SKM-1 (cell line): Measurements from ENCODE around the gene NR5A1.

Experiments used
- DNase-seq: peaks from one replicate; lab custom pipeline; 2025; ENCODE audit not compliant: unreplicated experiment; lab: John Stamatoyannopoulos, UW

NR5A1 gene

DNA sequence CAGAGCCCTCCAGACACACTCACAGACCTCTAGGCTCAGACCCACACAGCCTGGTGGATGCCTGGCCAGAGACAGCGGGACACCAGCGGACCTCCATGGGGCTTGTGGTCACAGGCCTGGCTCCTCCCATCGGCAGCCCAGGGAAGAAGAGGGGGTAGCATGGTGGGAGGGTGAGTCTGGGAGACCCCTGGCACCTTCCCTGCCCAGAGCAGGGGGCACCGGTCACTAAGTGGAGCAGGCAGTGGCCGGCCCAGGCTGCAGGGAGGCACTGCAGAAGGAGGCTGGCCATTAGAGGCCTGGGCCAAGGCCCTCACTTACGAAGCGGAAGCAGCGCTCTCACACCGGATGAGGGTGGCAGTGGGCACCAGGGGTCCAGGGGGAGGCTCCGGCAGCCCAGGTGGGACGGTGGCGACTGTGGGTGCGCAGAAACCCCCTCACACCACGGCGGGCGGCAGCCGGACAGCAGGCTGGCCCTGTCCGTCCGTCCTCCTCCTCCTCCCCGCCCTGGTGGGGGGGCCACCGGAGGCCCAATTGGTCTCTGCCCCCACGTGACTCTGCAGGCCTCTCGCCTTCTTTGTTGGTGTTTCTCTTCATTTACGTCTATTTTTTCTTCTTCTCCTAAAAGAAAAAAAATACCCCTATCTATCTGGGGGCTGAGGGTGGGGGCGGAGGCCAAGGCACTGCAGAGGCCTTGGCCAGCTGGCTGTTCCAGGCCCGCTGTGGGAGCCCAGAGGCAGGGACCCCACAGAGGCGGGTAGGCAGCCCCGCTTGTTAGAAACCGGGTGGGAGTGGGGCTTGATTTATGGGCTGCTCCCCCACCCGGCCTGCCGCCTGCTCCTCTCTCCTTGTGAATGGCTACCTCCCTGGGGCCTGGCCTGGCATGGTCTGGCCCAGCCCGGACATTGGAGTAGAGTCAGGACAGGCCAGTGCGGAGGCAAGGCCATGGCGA lies at the start of gene NR5A1:
Gene NR5A1 (minus strand): TSS at position 469 of the 949 bp plus-strand sequence. CDS start 4,004 bp downstream, outside the sequence.
- DNase-seq: no peak

DNA sequence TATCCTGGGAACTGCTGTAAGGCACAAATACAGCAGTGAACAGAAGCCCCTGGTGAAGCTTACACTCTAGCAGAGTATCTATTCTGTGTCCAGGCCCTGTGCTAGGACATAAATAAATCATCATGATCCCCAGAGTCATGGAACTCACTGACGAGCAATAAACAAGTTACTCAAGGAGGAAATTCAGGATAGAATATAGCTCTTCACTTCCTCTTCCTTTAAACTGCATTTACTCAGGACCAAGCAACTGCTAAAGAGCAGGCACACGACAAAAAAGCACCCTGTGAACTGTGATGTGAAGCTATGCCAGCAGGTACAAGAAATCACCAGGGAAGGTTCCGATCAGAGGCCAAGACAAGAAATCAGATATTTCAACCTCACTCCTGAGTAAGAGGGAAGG lies 47.8 kb upstream of the NR5A1 start:
- DNase-seq: no peak

DNA sequence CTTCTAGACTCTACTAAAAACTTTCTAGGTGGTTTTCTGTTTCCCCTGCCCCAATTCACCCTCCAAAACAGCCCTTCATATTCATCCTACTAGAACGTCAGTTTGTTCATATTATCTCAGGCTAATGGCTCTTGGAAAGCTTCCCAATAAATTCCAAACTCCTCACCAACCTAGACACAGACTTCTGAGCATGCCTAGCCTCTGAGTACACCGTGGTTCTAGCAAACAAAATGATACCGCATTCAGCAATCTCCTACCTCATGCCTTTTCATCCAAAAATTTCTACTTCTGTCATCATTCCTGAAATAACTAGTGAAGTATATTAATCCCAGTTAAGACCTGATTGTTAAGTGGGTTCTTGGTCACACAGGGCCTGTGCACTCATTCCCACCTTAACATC lies 46.5 kb upstream of the NR5A1 start:
- no peak for DNase-seq

DNA sequence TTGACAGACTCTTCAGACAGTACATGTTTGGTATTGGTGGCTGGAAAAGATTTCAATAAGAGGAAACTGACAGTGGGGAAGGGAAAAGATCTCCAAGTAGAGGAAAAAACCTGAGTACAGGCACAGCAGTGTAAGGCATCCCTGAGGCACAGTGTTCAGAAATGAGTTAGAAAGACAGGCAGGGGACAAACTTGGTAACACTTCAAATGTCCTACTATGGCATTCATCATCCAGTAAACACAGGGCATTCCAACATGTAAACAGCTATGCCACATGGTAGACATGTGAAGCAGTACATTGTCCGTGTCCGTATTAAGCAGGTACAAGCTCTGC lies 45.0 kb upstream of the NR5A1 start:
- no peak for DNase-seq

DNA sequence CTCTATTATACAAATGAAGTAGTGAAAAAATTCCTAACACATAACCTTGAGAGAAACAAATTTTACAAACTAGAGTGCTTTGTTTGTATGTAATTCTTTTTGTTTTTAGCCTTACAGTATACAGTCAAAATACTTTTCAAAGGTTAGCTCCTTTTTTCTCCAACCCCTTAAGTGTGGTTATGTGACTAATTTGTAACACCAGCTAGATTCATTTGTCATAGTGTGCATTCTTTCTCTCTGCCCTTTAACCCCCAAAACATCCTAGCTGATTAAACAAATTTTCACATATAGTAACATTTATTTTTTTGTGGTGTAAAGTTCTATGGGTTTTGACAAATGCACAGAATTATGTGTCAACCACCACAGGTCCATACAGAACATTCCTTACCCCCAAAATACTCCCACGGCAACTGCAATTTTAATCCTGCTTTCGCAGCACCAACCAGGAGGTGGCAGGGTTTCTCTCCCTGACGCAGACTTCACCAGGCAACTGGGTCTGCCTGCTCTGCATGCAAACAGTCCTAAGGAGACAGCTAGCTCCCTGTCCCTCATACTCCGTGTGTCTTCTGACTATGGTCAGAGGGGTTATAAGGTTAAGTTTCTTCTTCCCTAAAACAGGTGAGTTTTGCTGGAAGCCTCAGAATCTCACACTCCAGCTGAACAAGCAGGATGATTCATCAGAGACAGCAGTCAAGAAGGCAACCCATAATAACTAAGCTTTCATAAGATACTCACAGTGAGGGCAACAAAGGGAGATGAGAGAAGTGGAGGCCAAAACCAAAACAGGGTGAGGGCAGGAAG lies 44.5 kb upstream of the NR5A1 start:
- no peak for DNase-seq

DNA sequence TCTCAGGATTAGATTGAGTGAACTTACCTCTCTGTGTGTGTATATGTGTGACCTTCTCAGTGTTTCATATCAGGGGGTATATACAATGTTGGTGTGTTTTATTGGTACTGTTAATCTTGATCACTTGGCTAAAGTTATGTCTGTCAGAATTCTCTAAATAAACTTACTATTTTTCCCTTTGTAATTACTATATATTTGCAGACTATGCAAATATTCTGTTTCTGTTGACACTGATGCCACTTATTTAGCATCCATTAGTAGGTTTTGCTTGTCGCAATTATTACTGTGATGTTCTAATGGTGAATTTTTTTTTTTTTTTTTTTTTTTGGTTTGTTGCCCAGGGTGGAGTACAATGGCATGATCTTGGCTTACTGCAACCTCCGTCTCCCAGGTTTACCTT lies 42.9 kb upstream of the NR5A1 start:
- no peak for DNase-seq

DNA sequence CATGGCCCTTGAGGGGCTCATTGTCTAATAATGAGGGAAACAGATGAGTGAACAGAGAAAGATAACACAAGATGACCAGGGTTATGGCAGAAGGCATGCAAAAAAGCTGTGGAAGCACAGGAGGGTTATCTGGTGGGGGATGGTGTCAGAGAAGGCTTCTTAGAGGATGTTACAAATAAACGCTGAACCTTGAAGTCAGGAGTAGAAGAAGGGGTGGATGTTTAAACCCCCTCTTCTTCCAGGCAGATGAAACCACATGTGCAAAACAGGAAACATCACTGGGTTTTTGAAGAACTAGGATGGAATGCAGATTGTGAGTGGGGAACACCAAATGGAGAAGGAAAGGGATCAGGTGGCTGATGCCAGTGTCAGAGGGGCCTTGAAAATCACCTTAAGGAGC lies 41.8 kb upstream of the NR5A1 start:
- DNase-seq: no peak

DNA sequence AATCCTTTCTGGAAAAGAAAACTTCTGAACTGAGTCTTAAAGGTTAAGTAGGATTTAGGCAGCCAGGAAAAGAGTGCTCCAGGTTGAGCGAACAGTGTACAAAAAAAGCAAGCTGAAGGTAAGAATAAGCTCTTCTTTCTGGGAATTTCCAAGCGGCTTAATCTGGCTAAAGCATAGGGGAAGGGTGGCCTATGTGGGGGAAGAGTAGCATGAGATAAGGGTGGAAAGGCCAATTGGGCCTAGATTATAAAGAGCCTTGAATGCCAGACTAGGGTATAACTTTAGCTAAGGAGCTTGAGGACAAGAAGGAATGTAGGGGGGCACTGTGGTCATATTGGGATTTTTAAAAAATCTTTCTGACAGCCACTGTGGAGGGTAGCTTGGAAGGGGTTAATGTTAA lies 37.3 kb upstream of the NR5A1 start:
- no peak for DNase-seq

DNA sequence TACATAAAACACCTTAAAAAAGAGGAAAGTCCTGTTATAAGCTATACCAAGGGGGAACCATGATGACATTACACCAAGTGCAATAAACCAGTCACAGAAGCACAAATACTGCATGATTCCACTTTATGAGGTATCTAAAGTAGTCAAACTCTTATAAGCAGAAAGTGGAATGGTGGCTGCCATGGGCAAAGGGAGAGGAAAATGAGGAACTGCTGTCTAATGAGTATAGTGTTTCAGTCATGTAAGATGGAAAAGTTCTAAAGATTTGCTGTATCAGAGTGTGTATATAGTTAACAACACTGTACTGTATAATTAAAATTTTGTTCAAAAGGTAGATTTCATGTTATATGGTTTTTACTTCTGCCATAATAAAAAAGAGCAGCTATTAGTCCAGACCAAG lies 34.6 kb upstream of the NR5A1 start:
- no peak for DNase-seq

DNA sequence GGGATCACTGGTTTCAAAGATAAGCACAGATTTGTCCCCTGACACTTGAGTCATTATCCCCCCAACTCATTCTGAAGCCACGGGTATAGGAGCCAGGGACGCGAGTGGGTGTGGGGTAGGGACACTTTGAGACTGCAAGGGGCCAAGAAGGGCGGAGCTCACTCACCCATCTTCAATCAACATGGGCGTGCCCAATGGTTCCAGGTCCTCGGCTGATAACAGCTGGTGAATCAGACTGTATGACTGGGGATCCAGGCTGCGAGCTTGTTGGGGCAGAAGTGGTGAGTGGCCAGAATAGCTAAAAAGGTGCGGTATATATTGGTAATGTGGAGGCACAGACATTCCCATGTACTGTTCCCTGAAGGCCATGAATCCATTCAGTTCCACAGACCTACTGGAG lies 30.7 kb upstream of the NR5A1 start:
- DNase-seq: no peak

DNA sequence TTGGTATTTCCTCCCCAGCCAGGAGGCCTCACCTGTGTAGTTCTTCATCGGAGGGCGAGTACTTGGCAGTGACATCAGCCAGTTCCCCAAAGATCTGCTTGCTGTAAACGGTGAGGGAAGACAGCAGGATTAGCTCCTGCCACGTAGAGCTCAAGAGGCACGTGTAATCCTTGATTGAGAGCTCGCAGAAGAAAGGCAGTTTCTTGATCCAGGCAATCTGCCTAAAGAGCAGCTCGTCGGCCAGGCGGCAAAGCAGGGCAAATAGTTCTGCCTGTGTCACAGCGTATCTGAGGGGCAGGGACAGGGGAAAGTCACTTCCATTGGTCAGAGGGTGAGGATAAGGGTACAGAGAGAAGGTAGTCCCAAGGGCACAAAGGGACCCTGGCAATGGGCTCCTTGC lies 28.6 kb upstream of the NR5A1 start:
- no peak for DNase-seq

DNA sequence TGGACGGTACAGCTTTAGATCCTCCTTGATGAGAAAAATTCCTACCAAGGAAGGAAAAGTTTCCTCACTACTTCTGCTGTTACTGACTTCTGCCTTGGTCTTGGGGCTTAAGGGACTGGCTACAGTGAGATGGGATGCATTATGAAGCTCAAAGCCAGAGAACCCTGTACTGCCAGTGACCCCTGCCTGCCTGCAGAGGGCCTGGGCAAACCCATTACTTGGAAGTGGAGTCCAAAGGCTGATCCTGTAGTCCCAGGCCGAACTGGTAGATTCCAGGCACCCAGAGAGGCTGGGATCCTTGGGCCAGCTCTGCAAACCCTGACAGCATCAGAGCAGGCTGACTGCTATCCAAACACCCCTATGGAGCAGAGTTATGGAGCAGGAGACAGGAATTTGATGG lies 25.7 kb upstream of the NR5A1 start:
- DNase-seq: no peak

DNA sequence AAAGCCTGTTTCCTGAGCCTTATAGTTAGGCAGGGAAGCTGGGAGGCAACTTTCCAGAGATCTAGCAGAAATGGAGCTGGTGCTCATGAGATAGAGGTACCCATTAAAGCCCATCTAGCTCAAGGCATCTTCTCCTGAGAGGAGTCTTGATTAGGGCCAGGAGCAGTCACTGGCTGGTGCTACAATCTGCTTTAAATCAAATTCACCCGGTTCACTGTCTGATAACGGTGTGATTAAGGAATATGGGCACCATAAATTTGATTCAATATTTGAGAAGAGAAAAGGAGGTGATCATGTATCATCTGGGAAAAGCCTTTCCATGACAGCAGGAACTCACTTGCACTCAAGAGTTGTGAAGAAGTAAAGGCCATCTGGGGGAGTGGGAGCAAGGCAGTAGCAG lies 23.9 kb upstream of the NR5A1 start:
- DNase-seq: no peak

DNA sequence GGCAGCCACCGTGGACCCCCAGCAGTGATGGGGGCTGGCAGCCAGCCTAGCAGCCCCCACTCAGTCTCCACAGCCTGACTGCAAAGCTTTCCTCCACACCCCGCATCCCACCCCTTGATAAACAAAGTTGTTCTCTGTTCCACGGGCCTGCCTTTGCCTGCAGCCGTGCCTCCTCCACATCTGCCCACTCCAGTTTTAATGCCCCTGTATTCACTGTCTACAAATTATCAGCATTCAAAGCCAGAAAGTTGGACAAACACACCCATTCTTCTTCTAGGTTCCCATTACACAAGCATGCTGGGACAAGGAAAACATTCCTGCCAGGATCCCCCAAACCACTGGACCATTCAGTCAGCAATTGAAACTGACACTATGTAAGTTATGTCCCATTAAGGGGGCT lies 23.0 kb upstream of the NR5A1 start:
- DNase-seq: no peak

DNA sequence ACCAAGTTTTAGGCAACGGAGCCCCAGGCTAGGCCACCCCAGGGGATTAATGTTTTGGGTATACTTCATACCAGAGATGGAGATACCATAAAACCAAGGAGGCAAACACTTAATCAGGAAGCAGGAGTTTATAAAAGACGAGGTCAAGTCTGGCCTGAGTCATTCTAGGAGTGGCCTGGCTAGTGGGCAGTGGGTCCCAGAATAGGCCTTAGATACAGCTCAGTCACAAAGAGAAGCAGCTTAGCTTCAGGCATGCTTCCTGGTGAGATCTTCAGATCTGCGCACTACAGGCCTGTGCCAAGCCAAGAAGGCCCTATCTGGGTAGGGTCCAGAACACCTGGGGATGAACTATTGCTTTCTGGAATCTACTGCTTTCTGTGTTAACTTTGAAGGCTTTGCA lies 20.6 kb upstream of the NR5A1 start:
- DNase-seq: no peak

DNA sequence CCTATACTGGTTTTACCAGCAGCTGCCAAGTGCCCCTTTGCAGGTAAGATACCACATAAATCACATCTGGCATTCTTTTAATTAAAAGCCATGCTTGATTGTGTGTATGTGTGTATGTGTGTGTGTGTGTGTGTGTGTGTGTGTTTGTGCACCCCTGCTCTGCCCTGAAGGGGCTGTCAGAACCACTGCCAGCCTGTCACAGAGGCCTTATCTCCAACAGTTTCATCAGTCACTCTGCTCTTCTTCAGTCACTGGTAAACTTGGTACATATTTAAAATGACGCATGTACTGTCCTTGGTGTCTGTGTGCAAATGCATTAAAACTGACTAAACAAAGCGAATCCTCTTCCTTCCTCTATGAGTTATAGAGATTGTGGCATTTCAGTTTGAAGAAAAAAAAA lies 19.0 kb upstream of the NR5A1 start:
- DNase-seq: no peak

DNA sequence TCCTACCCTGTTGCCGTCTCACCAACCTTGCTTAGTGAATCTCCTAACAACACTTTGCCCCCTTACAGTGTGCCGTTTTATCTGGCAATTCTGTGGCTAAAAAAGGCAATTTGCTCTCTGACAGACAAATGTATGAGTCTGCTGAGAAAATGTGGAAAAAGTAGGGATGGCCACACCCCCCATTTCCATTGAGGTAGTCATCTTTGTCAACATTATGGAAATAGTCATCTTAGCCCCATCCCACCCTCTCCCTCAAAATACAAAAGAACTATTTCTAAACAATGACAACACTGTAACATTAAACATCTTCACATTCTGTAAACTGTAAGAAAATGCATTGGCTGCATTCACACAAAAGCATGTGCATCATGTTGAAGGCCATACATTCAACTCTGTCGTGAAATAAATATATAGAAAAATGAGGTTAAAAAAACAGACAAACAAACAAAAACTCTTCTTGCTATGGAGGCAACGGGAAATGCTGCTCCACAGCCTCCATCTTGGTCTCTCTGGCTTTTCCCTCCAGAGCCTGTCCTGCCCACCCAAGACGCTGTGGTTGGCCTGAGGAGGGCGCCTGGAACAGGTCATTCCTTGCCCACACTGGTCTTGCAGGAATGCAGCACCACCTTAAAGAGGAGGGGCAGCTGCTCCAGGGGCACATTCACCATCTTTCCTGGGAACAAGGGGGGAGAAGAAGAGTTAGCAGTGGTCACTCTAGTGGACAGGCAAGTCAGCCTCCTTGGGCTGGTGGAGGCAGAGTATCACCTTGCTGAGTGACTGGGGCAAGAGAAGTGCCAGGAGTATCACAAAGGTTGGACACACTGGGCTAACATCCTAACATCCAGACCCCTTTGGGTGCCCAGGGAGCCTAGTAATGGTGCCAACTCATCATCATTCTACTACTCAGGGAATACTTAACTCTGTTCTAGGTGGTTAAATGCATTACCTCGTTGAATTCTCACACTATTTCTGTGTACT lies 15.2 kb upstream of the NR5A1 start:
- no peak for DNase-seq

DNA sequence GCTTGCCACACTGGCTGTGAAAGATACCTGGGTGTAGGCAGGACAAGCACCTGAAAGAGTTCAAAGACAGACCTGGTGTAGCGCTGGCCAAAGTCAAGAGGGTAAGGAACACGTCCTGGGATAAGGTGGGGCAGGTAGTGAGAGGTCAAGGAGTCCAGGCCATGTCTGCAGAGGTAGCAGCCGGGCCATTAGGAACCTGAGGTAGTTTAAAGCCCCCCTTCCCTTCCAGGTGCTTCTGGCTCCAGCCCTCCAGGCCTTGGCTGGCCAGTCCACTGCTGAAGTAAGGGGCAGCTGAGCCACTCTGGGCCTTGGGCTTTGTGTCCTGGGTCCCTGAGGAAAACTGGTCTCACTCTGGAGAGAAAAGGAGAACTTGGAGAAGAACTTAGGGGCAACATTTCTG lies 13.9 kb upstream of the NR5A1 start:
- DNase-seq: no peak

DNA sequence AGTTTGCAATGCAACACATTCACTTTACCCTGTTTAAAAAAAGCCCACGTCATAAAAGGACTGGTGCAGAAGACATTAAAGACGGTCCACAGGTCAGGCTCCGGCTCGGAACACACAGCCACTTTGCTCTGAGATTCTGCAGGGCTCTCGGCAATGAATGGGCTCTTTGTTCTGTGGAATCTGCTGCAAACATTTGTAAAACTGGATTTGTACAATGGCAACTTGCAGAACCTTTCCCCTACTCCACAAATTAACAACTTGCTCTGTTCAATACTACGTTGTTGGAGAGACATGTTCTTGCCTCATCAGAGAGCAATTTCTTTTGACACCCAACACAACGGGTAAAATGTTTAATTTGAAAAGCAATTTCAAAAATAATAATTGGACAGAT lies 13.0 kb upstream of the NR5A1 start:
- no peak for DNase-seq

DNA sequence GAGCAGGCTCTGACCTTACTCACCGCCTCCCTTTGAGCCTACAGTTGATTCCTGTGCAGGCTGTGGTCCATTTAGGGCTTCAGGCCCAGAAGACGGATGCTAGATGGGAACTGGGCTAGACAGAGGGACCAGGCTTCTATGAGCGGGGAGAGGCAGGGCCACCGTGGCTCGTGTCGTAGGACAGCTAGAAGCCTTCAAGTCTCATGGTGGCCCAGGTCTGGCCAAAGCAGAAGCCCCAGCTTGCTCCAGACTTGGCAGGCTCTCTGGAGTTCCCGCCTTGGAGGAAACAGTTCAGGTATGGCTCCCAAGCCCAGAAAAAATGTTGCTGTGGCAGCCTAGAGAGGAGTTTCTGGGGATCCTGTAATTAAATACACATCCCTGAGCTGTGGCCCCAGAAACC lies 10.9 kb upstream of the NR5A1 start:
- DNase-seq: no peak

DNA sequence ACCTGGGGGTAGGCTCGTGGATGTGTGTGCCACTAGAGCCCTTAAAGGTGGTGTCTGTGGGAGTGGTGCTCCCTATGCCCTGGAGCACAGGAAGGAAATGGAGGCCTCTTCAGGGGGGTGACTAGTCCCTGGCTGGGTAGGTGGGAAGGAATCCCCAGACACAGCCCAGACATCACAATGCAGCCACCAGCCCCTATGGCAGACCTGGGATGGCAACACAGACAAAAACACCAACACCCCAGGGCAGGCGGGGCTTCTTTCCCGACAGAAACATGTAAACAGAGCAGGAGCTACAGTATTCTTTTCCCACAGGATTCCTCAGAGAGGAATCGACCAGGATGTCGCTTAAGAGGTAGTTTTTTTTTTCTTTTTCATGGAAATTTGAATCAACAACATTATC lies 10.4 kb upstream of the NR5A1 start:
- DNase-seq: no peak
